ENCODE data around the gene PPP1R12C. TPM values are rescaled to one million over a fixed set of nuclear protein-coding genes. Genes with fewer than 3 reads are reported as not detected.

PPP1R12C gene
- total RNA-seq, 1 donor from 2014 or later, result 68.7 TPM

DNA sequence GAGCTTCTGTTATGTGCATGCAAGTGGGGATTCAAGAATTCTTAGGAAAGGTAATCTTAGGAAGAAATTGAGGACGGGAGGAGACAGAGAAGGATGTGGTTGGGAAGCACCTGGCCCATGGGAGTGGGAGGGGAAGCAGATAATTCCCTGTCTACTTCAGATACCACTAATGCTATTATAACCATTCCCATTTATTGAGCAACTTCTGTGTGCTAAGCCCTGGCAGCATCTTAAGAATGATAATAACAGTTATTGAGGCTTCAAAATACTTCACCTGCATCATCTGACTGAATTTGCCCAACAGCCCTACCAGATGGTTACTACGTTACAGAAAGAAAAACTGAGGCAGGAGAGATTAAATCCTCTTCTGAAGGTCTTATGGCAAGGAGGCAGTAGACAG lies 40.3 kb downstream of the PPP1R12C start:
- TF ChIP-seq, protein P1, sequence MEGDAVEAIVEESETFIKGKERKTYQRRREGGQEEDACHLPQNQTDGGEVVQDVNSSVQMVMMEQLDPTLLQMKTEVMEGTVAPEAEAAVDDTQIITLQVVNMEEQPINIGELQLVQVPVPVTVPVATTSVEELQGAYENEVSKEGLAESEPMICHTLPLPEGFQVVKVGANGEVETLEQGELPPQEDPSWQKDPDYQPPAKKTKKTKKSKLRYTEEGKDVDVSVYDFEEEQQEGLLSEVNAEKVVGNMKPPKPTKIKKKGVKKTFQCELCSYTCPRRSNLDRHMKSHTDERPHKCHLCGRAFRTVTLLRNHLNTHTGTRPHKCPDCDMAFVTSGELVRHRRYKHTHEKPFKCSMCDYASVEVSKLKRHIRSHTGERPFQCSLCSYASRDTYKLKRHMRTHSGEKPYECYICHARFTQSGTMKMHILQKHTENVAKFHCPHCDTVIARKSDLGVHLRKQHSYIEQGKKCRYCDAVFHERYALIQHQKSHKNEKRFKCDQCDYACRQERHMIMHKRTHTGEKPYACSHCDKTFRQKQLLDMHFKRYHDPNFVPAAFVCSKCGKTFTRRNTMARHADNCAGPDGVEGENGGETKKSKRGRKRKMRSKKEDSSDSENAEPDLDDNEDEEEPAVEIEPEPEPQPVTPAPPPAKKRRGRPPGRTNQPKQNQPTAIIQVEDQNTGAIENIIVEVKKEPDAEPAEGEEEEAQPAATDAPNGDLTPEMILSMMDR (conservative IDR thresholded peaks at IDR 0.05; ENCODE audit: low read depth, low read length), result no peak
- H3K4me3 ChIP-seq (ENCODE audit: low read depth, low read length), result no peak overlapping the region
- DNase-seq (ENCODE audit: low read depth), result no peak

DNA sequence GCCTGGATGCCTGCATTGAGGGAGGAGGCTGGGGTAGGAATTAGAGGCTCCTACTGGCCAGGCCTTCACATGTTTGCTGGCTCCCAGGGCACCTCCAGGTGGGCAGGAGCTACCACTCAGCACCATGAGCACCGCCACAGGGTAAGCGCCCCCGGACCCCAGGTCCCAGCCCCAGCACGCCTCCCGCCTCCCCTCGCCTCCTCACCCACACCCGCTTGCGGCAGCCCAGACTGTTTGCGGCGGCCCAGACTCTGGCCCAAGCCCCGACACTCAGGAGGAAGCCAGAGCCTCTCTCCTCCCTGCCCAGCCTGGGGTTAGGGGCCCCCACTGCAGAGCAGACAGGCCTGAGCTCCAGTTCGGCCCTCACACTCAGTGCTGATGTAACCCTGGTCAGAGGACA lies 41.1 kb downstream of the PPP1R12C start:
- TF ChIP-seq, protein P1 (conservative IDR thresholded peaks at IDR 0.05; ENCODE audit: low read depth, low read length), result no peak
- DNase-seq (ENCODE audit: low read depth), result no peak
- no peak overlapping the region for H3K4me3 ChIP-seq (ENCODE audit: low read depth, low read length)

DNA sequence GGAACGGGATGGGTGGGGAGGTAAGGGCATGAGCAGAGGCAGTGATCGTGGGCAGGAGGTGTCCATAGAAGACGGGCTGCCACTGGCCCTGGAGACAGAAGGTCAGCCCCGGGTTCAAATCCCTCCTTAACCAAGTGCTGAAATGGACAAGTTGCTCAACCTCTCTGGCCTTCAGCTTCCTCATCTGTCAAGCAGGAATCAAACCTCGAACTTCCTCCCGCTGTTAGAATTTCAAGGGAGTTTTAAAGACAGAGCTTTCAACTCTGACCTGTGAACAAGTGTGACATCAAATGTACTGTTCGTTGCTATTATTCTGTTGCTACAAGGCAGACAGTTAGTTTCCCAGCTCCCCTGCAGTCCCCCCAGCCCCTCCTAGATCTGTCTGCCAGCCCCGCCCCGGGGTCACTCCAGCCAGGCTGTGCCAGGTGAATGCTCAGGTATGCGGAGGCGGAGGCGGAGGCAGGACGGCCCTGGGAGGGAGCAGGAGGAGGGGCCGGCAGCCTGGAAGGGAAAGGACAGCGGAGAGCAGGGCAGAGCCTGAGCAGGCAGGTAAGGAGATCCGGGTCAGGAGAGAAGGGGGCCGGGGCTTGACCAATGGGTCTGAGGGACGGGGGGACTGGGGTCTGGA lies 42.0 kb downstream of the PPP1R12C start, which contains the start of gene EPS8L1:
Gene EPS8L1 (plus strand): TSS at position 499 of the 628 bp plus-strand sequence. CDS start 576 bp downstream, outside the sequence.
- DNase-seq (ENCODE audit: low read depth), result no peak
- TF ChIP-seq, protein P1 (conservative IDR thresholded peaks at IDR 0.05; ENCODE audit: low read depth, low read length), result no peak
- peak within 1 kb of the TSS; percentile 37 for H3K4me3 ChIP-seq (ENCODE audit: low read depth, low read length)

DNA sequence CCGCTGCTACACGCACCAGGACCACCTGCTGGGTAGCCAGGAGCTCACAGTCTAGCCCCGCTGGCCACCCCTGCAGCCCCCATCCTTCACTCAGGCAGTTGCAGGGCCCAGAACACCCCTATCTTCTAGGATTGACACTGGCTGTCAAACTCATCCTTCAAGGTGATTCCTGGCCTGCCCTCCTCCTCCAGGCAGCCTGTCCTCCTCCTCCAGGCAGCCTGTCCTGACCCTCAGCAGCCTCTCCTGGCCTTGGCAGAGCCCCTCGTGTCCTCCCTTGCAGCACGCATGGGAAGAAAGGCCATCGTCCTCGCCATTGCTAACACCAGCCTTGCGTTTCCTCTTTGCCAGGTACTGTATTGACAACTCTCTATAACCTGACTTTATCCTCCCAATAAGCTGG lies 45.5 kb downstream of the PPP1R12C start:
- TF ChIP-seq, protein P1 (conservative IDR thresholded peaks at IDR 0.05; ENCODE audit: low read depth, low read length), result no peak
- no peak overlapping the region for H3K4me3 ChIP-seq (ENCODE audit: low read depth, low read length)
- no peak for DNase-seq (ENCODE audit: low read depth)

DNA sequence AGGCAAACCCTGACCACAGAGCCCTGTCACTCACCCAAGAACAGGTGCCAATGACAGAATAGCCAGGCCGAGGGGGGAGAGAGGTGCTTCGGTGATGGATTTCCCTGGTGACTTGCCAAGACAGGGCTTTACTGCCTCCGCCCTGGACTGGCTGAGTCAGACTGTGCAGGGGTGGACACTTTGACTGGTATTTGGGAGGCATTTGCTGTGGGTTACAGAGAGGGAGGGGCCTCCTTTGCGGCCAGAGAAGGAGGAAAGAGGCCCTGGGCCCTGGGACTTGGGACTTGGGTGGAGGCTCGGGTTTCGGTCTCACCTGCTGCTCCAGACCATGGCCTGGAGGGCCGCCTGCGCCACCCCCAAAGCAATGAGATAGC lies 46.3 kb downstream of the PPP1R12C start:
- no peak overlapping the region for H3K4me3 ChIP-seq (ENCODE audit: low read depth, low read length)
- TF ChIP-seq, protein P1 (conservative IDR thresholded peaks at IDR 0.05; ENCODE audit: low read depth, low read length), result no peak
- DNase-seq (ENCODE audit: low read depth), result no peak

DNA sequence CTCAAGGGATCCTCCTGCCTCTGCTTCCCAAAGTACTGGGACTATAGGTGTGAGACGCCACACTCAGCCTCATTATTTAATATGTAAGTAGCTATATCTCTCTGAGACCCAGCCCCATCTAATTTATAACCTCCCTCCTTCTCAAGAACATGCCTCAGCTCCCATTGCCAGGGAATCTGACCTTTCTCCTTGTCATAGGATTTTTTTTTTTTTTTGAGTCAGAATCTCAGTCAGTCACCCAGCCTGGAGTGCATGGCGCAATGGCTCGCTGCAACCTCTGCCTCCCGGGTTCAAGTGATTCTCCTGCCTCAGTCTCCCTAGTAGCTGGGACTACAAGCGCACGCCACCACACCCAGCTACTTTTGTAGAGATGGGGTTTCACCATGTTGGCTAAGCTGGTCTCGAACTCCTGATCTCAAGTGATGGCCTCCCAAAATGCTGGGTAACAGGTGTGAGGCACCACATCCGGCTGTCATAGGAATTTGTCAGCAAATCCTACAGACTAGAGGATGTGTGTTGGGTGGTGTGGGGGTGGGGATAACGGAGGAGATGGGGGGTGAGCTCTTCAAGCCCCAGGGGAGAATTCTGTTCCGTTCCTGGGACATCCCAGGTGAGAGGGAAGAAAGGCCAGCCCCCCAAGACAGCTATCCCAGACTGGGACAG lies 46.8 kb downstream of the PPP1R12C start:
- TF ChIP-seq, protein P1 (conservative IDR thresholded peaks at IDR 0.05; ENCODE audit: low read depth, low read length), result no peak
- no peak overlapping the region for H3K4me3 ChIP-seq (ENCODE audit: low read depth, low read length)

DNA sequence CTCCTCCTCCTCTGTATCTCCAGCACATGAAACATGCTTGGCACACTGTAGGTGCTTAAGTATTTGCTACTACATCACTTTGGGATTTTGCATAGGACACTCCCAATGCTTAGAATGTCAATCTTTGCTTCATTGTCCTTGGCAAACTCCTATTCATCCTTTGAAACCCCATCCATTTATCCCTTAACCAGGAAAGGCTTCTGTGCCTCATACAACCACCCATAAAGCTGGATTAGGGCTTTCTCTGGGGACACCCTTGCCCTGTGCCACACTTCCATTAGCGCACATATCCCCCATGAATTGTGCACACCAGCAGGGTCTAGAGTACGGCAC lies 47.6 kb downstream of the PPP1R12C start:
- TF ChIP-seq, protein P1 (conservative IDR thresholded peaks at IDR 0.05; ENCODE audit: low read depth, low read length), result no peak
- no peak for DNase-seq (ENCODE audit: low read depth)
- no peak overlapping the region for H3K4me3 ChIP-seq (ENCODE audit: low read depth, low read length)

More for the DNA sequence above, 46.8 kb downstream of the PPP1R12C start:
- no peak for DNase-seq (ENCODE audit: low read depth)
